ENCODE results near the gene ARFGAP1.

Gene ARFGAP1

GRCh38 chr20:63261060-63261794 is 11.4 kb upstream of the ARFGAP1 start:
- no peak for DNase-seq

- DNase-seq: no peak
Measured at GRCh38 chr20:63261795-63262528, 10.7 kb upstream of the ARFGAP1 start.

GRCh38 chr20:63262836-63263235 is 9.8 kb upstream of the ARFGAP1 start:
- DNase-seq: no peak

GRCh38 chr20:63264000-63264399 is 8.6 kb upstream of the ARFGAP1 start:
- DNase-seq: no peak

GRCh38 chr20:63264519-63264918 is 8.1 kb upstream of the ARFGAP1 start:
- DNase-seq: no peak

GRCh38 chr20:63265891-63266515 is 6.6 kb upstream of the ARFGAP1 start:
- DNase-seq: no peak

GRCh38 chr20:63267691-63268090 is 4.9 kb upstream of the ARFGAP1 start:
- DNase-seq: no peak

- DNase-seq: no peak
Measured at GRCh38 chr20:63268256-63268655, 4.4 kb upstream of the ARFGAP1 start.

- no peak for DNase-seq
Measured at GRCh38 chr20:63268671-63269439, 3.8 kb upstream of the ARFGAP1 start.

- DNase-seq: no peak
Measured at GRCh38 chr20:63269724-63270123, 2.9 kb upstream of the ARFGAP1 start.

GRCh38 chr20:63270606-63271325 is 1.8 kb upstream of the ARFGAP1 start:
- DNase-seq: no peak

- DNase-seq: no peak
Measured at GRCh38 chr20:63273059-63273579, 506 bp downstream of the ARFGAP1 start.

GRCh38 chr20:63273635-63274380 is 1.2 kb downstream of the ARFGAP1 start:
- DNase-seq: no peak

GRCh38 chr20:63274381-63275228 is 2.0 kb downstream of the ARFGAP1 start:
- no peak for DNase-seq

- DNase-seq: no peak
Measured at GRCh38 chr20:63275825-63276224, 3.2 kb downstream of the ARFGAP1 start.

GRCh38 chr20:63276956-63277355 is 4.3 kb downstream of the ARFGAP1 start:
- no peak for DNase-seq

GRCh38 chr20:63277466-63278272 is 5.1 kb downstream of the ARFGAP1 start:
- DNase-seq: no peak

- DNase-seq: no peak
Measured at GRCh38 chr20:63278661-63279060, 6.0 kb downstream of the ARFGAP1 start.

- no peak for DNase-seq
Measured at GRCh38 chr20:63279931-63280330, 7.3 kb downstream of the ARFGAP1 start.

- DNase-seq: no peak
Measured at GRCh38 chr20:63280371-63280770, 7.8 kb downstream of the ARFGAP1 start.

Measured in GOT3 (cell line).